ENCODE data around the gene ZSWIM6.

The ZSWIM6 gene

DNA sequence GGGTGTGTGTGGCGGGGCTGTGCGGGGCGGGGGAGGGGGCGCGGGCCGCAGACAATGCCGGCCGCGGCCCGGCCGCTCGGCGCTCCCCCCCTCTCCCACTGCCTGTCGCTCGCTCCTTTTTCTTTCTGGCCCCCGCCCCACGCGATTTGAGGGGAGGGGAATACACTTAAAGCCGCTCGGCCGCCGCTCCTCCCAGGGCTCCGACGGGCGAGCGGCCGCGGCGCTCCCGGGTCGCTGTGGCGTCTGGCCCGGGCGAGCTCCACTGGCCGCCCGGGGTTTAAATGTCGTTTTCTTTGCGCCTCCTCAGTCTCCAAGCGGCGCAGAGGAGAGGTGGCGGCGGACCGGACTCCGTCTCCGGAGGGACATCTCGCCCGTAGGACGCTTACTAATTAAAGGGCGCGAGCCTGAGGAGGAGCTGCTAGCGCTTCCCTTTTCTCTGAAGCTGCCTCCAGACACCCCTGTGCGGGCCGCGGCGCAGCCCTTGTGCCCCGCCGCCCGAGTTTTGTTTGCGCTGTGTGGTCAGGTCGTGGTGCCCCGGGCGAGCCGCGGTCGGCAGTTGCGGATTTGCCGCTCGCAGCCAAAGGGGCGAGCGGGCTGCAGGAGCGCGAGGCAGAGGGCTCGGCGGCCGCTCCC, 1.4 kb downstream of the ZSWIM6 start:
- FAIRE-seq: no peak

DNA sequence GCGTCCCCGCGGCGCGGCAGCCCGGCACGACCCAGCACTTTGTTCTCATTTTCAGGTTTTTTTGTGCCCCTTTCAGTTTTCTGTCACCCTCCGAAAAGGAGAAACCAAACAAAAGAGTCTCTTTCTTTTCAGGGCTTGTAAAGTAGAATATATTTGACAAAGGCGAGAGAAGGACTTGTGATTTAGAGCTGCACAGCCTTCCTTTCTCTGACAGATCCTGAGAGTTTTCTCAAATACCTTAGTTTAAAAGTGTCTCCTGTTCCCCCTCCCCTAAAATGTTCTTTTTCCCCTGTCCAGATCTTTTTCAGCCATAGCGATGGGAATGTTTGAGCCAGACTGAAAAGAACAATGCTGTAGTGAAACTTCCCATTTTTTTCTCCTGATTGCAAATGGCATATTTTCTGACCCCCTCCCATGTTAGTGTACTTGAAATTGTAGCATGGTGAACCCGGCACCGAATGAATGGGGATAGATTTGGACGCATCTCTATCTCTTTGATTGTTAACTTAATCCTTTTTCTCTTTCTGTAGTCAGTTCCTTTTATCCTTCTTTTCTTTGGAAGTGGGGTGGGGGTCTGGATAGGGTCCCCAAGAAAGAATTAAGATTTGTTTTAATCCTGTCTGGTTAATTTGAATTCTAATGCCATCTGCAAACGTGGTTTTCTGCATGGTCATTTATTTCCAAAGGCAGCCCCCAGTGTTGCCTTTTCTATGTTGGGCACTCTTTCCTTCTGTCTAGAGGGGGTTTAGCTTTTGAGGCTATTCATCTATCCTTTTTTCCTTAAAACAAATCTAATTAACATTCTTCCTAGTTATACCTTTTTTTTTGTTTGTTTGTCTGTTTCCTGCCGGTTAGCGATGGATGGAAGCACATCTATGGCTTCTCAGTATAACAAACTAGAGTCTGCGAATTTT, 2.2 kb downstream of the ZSWIM6 start:
- FAIRE-seq: no peak

DNA sequence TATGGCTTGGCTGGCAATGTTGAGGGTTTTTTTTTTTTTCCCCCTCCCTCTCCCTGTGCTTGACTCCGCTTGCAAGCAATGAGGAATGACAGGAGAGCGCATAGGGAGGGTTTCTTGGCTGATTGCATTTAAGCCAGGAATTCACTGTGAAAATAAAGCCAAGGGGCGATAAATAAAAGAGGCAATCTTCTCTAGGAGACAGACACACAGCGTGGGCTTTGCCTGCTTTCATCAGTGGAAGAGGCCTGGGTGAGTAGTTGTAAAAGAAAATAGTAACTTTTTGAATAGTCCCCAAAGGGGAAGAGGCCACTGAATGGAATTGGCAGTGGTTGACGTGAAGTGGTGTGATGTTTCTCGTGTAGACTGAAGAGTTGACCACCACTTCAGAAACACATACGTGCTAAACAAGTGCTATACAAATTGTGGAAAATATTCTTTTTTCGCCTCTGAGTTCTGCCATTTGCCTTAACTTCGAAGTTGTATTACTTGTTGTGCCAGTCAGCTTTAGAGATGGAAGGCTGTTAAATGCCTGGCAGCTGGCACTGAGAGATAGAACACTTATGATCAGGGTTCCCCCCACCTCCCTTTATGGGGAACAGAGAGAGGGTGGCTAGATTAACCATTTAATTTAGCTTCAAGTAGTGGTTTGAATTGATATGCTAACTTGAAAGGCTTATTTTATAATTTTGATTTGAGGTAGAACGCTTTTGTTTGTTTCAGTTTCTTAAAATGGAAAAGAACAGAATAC, 3.0 kb downstream of the ZSWIM6 start:
- FAIRE-seq: peak; percentile 4

DNA sequence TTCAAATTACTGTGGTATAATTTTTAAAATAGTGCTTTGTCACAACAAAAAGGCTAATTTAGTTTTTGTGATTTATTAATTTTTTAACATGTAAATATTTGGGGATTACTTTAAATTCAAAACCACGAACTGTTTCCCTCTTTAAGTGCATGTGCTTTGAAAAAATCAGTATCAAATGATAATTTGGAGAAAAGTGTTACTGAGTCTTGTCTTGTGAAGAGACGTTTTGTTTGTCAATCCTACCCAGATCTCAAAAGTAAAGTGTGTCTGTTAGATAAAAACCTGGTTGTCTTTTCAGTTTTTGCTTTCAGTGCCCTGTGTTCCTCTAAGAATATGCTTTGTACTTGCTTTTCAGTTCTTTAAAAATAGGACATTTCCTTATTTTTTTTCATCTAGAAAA, 7.7 kb downstream of the ZSWIM6 start:
- peak; percentile 18 for FAIRE-seq

DNA sequence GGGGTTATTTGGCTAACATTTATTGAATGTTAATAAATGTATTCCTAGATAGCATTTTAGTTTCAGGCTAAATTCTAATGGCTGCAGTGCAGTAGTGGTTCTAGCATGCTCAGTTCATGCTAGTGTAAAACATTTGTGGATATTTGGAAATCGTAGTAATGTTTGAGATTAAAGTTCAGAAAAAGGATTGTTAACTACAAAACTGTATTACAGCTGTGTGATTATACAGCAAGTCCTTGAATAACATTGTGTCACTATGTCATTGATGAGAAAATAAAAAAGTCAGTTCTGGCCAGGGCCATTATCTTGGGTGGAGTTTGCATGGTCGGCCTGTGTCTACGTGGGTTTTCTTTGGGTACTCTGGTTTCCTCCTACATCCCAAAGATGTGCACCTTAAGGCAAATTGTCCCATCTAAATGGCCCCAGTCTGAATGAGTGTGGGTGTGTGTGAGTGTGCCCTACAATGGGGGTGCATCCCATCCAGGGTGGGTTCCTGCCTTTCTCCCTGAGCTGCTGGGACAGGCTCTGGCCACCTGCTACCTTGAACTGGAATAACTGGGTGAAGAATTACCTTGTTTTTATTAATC, 8.8 kb downstream of the ZSWIM6 start:
- FAIRE-seq: no peak

DNA sequence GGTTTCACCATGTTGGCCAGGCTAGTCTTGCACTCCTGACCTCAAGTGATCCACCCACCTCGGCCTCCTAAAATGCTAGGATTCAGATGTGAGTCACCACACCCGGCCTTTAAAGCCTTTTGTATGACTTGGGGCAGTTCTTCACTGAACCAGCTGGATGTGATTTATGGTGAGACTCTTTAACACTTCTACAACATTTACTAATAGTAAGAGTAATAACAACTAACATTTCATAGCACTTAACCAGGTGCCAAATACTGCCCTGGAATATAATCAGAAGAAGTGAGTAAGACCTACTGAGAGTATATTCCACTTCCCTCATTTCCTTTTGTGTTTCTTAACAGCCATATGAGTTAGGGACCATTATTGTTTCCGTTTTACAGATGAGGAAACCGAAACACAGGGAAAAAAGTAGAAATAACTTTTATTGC, 10.0 kb downstream of the ZSWIM6 start:
- FAIRE-seq: no peak

DNA sequence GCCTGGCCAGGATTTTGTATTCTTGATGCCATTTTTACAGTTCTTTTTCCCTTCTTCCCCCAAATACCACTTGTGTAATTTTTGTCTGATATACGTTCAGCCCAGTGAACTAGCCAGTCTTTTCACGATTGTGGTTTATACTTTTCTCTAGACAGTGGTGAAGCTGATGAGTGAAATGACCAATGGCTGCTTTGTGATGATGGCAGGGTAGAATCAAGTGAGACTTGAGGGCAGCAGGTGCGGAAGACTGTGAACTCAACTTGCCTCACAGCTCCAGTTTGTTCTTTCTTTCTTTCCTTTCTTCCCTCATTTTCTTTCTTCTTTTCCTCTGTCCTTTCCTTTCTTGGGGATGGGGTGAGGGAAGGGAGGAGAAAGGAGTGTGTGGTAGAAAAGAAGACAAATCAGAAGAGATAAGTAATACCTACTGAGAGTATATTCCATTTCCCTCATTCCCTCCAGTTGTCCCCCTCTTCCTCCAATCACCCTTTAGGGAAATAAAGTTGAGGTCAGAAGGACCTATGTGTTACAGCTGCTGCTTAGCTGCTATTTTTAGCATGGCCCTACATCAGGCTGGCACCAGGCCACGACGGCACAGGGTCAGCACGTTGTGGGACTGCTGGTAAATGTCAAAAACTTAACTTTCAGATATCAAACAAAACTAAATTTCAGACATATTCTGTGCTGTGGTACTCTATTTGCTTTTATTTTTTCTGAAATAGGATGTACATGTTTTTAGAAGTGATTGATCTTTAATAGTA, 12.3 kb downstream of the ZSWIM6 start:
- no peak for FAIRE-seq

DNA sequence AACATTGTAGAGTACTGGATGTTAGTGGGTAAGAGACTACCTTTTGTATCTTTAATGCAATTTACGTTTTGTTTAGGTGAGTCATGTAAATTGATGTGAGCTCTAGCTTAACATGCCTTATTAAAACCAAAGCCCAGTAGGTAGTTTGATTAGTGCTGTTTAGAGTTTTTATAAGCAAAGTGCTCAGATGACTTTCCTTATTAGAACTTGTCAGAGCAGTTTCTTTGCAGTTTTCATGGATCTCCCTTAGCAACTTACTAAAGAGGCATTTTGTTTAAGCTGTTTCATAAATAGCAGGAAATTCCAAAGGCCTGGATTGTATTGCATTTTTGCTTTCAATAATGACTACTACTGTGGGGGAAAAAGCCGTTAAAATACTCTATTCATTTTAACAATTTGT, 14.5 kb downstream of the ZSWIM6 start:
- FAIRE-seq: no peak

DNA sequence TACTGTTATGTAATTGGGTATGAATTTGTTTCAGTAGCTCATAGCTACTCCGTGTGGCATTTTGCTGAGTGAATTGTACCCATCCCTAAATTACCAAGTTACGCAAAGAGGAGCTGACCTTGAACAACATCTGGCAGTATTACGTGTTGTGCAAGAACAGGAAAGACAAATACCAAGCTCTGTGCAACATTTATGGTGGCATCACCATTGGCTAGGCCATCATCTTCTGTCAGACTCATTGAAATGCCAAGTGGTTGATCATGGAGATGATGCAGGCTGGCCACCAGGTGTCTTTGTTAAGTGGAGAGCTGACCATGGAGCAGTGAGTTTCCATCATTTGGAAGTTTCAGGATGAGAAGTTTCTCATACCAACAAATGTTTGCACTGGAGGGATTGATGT, 15.0 kb downstream of the ZSWIM6 start:
- no peak for FAIRE-seq

DNA sequence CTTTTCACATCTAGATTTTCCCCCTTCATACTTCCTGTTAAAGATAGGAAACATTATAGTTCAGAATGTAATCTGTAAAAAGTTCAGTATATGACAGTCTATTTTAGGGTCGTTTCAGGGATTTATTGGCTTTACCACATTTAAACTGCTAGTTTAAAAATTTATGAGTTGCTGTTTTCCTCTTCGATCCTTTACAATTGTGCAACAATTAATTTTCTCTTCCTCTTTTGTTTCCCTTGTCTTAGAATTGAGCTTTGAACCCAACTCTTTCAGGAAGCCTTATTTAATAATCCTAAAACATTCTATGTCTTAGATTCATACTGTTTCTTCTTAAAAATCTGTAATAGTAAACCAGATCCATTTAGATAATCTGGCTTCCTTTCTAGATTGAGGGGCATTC, 16.4 kb downstream of the ZSWIM6 start:
- no peak for FAIRE-seq

DNA sequence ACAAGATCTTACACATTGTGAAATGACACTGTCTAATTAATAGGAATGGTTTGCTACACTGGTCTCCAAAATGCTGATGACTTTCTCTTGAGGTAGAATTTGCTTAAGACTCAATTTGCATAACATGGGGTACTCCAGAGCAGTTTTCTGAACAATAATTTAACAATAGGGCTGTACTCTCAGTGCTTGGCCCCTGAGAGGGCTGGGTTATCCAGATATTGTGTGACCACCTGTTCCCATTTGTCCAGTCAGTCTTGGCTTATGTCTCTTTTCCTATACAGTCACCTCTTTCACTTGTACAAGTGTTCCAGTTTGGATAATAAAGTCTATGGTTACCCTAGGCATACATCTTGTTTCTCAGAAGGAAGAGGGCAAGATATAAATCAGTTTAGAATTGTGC, 17.9 kb downstream of the ZSWIM6 start:
- FAIRE-seq: no peak

DNA sequence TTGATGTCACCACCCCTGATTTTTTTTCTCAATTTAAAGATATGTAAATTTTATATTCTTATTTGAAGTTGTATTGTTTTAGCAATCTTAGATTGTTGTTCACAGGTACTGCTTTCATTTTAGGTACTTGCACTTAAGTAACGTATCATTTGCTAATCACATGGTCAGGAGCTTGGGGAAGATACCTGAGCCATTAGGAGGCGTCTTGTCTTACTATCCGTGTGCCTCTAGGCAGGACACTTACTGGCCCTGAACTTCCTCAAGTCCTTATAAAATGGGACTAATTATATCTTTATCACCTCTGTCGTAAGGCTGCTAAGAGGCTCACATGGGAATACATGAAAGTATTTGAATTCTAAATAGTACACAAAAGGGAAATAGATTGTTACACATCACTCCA, 18.5 kb downstream of the ZSWIM6 start:
- FAIRE-seq: no peak

DNA sequence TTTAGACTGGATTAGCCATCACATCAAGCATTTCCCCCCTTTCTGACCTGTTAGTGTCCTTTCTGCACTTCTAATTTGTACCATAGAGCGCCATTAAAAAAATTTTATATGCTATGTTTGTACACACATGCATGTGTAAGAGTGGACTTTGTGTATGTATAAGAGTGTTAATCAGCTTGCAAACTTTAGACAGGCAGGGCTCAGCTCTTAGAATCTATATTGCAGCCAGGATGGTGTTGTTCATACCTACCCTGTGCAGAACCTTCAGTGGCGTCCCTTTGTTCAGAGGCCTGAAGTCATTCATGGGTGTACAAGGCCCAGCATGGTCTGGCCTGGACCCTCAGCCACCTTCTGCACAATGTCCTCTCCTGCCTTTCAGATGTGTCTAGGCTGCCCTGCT, 19.7 kb downstream of the ZSWIM6 start:
- no peak for FAIRE-seq

DNA sequence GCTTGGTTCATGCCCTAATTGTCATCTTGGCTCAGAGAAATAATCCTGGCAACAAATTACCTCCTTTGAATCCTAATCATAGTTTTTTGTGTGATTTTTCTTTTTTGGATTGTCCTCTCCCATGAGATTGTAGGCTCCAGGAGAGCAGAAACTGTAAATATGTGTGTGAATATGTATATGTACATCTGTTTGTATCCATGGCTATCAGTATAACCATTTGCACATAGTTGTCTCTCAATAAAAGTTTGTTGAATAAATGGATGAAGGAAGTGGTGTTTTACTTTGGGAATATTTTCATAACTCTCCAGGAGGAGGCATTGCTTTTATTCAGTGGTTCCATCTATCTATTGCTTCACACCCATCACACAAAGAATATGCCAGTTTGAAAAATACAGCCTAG, 20.1 kb downstream of the ZSWIM6 start:
- FAIRE-seq: no peak

DNA sequence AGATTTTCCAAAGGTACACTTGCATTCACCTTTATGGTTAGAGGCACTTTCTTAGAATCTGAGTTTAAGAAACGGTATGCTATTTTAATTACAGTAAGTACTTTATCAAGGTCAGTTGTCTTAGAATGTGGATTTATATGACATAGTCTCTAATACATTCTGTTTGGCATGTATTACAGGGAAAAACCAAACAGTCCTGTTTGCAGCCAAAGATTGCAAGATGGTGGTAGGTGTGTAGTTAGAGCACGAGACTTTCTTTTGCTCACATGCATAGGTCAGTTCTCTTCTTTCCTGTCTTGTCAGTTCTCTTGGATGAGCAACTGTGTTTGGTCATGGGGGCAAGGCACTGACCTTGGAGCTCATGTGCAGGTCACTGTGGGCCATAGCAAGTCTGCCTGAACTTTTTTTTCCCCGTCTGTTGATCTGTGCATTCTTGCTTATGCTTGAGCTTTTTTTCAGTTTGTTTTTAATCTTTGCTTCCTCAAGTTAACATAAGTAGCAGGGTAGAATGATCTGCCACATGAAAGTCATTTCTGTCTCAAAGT, 20.6 kb downstream of the ZSWIM6 start:
- no peak for FAIRE-seq

DNA sequence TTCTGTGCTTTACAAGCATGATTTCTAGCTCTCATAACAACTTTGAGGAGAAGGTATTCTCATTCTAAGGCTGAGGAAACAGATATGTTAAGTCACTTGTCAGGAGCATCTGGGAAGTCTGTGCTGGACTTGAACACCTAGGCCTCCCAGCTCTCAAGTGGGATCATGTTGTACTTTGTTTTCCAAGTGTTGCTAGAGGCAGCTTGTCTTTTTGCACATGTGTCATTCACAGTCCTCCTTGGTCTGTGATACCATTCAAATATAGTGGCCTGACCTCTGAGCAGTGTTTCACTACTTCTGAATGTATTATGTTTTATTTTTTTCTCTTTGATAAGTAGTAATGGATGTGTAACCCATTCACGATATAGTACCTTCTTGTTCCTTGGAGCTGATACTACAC, 21.2 kb downstream of the ZSWIM6 start:
- no peak for FAIRE-seq

DNA sequence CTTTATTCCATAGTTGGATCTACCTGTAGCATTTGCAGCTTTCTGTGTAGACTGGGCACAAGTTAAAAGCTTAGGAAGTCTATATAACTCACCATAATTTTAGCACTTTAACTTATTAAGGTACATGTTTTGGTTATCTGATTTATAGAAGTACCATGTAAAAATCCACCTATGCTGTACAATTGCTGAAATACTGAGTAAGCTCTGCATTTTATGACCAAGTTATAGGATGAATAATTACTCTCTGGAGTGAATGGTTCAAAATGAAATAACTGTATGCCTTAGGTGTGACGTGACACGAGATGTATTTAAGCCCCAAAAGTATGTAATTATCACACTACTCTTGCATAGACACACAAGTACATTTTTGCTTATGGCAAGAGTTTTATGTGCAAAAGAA, 22.1 kb downstream of the ZSWIM6 start:
- FAIRE-seq: no peak

DNA sequence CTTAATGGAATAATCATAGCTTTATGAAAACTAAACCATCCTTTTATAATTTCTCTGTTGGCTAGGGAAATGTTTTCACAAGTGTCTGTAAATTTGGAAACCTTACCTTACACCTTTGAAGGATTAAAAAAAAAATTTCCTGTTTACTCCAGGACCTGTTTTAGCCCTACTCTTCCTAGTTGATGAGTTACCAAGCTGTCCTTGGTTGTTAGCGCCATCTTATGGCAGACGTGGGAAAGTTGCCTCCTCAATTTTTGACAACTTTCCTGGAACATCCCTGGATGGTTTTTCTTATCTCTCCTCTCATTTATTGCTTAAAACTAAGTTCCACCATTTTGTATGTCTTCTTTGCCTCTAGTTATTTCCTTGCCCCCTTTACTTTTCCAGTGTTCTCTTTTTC, 25.7 kb downstream of the ZSWIM6 start:
- FAIRE-seq: no peak

DNA sequence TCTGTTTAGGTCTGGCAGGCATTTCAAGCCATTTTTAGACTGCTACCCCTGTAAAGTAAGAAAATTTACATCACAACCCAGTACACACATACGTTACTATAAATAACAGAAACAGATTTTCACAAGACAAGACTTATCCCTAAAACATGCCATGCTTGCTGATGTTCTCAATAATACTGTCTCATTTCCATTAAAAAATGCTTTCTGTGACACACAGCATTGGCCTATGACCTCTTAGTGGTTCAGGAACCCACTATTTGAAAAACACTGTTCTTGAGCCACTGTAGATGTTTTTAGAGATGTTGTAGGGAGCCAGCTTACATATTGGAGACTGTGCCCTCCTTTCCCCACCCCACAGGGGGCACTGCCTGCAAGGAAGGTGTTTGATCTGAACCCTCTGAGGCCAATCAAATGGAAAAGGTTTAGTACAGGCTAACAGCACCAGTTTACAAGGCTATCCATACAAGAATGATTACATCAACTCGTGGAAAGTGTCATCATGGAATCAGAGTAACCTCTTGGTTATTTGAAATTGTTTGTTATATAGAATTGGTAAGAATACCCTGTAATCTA, 30.8 kb downstream of the ZSWIM6 start:
- FAIRE-seq: no peak

DNA sequence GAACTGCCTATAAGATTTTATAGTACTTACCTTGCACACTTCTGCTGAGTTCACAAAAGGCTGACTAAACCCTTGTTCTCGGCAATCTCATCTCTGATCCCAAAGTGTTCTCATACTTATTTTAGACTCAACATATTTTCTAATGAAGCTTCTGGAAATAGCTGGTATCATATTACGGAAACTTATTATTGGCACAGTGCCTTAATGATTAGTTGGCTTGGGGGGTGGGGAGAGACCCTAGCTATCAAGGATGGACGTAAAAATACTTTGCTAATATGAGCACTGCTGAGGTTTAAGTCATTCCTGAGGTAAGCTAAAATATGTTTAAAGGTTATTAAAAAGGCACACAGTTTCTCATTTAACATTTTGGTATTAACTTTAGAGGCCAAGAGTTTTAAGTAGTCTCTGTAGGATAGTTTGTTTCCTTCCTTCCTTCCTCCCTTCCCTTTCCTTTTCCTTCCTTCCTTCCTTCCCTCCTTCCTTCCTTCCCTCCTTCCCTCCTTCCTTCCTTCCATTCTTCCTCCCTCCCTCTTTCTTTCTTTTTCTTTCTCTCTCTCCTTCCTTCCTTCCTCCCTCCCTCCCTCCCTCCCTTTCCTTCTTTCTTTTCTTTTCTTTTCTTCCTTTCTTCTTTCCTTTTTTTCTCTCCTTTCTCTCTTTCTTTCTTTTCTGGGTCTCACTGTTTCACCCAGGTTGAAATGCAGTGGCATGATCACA, 31.5 kb downstream of the ZSWIM6 start:
- no peak for FAIRE-seq

All from endometrium (tissue), 2 donors.